ENCODE data around the gene COASY.

- TF ChIP-seq CTCF (IDR thresholded peaks at IDR 0.05) (no peak), POLR2A (IDR thresholded peaks at IDR 0.05) (no peak)
These were observed 48.3 kb upstream of the COASY start for GRCh38 chr17:42513686-42514085.
